Stimulated activated CD8-positive, alpha-beta memory T cell treated with anti-CD3 and anti-CD28 coated beads, Interleukin-12 subunit alpha, Interleukin-12 subunit beta, amount 100 ng/mL, for 24 hours (primary cell): ENCODE data around the gene LYPD6.

ENCODE experiments used
- DNase-seq: peaks from one replicate; pipeline ENCODE4 v3.0.0-alpha.2; 2020; ENCODE audit errors: extremely low read depth

Gene LYPD6

GRCh38 chr2:149409506-149409905 lies 79.1 kb downstream of the LYPD6 start:
- DNase-seq: no peak

GRCh38 chr2:149410701-149411484 lies 80.5 kb downstream of the LYPD6 start:
- DNase-seq: no peak

- no peak for DNase-seq
Measured at GRCh38 chr2:149413487-149413886, 83.1 kb downstream of the LYPD6 start.

GRCh38 chr2:149415086-149415485 lies 84.7 kb downstream of the LYPD6 start:
- DNase-seq: no peak

- no peak for DNase-seq
Measured at GRCh38 chr2:149418065-149418464, 87.7 kb downstream of the LYPD6 start.

GRCh38 chr2:149420053-149420963 lies 89.9 kb downstream of the LYPD6 start:
- no peak for DNase-seq

GRCh38 chr2:149421791-149422190 lies 91.4 kb downstream of the LYPD6 start:
- DNase-seq: no peak

GRCh38 chr2:149422337-149422990 lies 92.1 kb downstream of the LYPD6 start:
- no peak for DNase-seq

- DNase-seq: no peak
Measured at GRCh38 chr2:149422991-149423338, 92.6 kb downstream of the LYPD6 start.

GRCh38 chr2:149423630-149424029 lies 93.2 kb downstream of the LYPD6 start:
- no peak for DNase-seq

- no peak for DNase-seq
Measured at GRCh38 chr2:149427387-149427786, 97.0 kb downstream of the LYPD6 start.

- DNase-seq: no peak
Measured at GRCh38 chr2:149428783-149429182, 98.4 kb downstream of the LYPD6 start.

- DNase-seq: no peak
Measured at GRCh38 chr2:149430743-149431736, 100.7 kb downstream of the LYPD6 start.

GRCh38 chr2:149438330-149438960 lies 108.1 kb downstream of the LYPD6 start:
- DNase-seq: no peak

GRCh38 chr2:149441255-149441654 lies 110.9 kb downstream of the LYPD6 start:
- DNase-seq: no peak

GRCh38 chr2:149442346-149442745 lies 112.0 kb downstream of the LYPD6 start:
- DNase-seq: no peak

GRCh38 chr2:149443150-149443549 lies 112.8 kb downstream of the LYPD6 start:
- no peak for DNase-seq

GRCh38 chr2:149446748-149447147 lies 116.4 kb downstream of the LYPD6 start:
- DNase-seq: no peak

- DNase-seq: no peak
Measured at GRCh38 chr2:149448315-149448714, 117.9 kb downstream of the LYPD6 start.

GRCh38 chr2:149449017-149449416 lies 118.6 kb downstream of the LYPD6 start:
- no peak for DNase-seq
